GM12891 (cell line): Measurements from ENCODE around the gene OPCML.

Source experiments
- PAX5 ChIP-seq: IDR thresholded peaks from 2 replicates; pipeline ENCODE4 v1.6.1; 2011; ENCODE audit warnings: low read length, moderate library complexity, mild to moderate bottlenecking; ENCODE audit not compliant: insufficient read depth, severe bottlenecking
- POLR2A ChIP-seq: IDR thresholded peaks from 2 replicates; pipeline ENCODE4 v1.6.1; 2011; ENCODE audit warnings: low read depth, low read length, control low read depth
- POLR2AphosphoS5 ChIP-seq: IDR thresholded peaks from 2 replicates; pipeline ENCODE4 v1.6.1; 2011; ENCODE audit warnings: low read depth, low read length, control low read depth
- TAF1 ChIP-seq: IDR thresholded peaks from 2 replicates; pipeline ENCODE4 v1.6.1; 2011; ENCODE audit warnings: low read depth, low read length, control low read depth

DNA sequence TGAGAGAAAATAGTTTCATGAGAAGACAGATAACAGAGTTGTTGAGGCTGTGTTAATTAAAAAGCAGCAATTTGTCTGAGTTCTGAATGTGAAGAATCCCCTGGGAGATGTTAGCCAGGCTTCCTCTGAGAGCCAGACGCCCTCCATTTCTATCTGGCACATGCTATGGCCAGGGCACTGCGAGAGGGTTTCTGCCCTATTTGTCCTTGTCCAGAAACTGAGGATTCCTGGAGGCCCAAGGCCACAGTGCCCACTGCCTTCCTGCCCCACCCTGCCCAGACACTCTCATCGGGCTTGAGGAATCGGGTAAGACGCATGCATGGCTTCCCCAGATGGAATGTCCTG, 484.6 kb downstream of the OPCML start:
- TF ChIP-seq POLR2AphosphoS5 (no peak), POLR2A (no peak), PAX5 (no peak), TAF1 (no peak)
